Kidney tubule cell (primary cell): ENCODE measurements around the gene SCGB3A2.
"Not testable (repeated sequence)": the region's sequence is repeated elsewhere in the genome, so short reads cannot be mapped to it uniquely, and the experiment has no call there.

Source experiments
- DNase-seq: peaks from one replicate; pipeline ENCODE4 v3.0.0-alpha.2; 2018; ENCODE audit warnings: low spot score

Gene SCGB3A2

DNA sequence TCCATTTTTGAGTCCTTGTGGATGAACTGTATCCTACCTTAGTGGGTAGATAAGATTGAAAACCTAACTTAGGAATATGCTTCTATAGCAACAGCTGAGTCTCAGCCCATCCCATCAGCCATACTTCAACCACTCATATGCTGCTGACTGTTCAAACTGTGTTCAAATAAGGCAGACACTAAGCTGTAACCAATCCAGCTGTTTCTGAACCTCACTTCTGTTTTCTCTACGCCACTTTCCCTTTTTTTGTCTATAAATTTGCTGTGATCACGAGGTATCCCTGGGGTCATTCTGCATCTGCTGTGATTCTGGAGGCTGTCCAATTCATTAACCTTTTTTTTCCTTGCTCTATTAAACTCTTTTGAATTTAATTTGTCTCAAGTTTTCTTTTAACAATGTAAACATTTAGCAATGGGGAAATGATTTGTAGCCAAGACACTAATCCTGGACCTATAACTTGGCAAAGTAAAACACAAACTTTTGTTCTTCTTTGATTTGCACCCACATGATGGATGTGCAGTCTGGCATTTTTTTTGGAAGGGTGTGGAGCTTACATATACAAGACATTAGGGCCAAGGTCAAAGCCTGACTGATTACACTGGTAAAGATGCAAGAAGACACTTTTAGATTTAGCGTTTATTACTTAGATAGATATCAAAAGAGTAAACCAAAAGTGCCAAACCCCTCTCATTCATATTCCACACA is 14.9 kb upstream of the SCGB3A2 start:
- no peak for DNase-seq

DNA sequence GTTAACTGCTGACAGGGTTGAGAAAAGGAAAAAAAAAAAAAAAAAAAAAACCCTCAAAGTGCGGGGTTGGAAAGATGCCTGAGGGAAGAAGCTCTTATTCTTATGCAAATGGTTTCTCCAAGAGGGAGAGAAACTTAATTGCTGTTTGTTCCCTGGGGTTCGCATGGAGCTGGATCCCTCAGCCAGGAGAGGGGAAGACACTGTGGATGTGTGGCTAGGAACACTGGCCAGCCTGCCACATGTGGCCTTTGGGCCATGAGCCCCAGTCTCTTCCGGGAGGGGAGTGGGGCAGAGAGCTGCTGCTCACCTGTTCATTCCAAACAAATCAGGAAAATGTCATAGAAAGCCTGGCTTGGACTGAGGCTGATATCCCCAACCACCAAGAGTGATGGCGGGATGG is 9.4 kb upstream of the SCGB3A2 start:
- DNase-seq = no peak

DNA sequence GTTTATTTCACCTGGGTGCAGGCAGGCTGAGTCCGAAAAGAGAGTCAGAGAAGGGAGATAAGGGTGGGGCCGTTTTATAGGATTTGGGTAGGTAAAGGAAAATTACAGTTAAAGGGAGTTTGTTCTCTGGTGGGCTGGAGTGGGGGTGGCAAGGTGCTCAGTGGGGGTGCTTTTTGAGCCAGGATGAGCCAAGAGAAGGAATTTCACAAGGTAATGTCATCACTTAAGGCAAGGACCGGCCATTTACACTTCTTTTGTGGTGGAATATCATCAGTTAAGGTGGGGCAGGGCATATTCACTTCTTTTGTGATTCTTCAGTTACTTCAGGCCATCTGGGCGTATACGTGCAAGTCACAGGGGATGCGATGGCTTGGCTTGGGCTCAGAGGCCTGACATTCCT is 8.6 kb upstream of the SCGB3A2 start:
- DNase-seq = not testable (repeated sequence)

DNA sequence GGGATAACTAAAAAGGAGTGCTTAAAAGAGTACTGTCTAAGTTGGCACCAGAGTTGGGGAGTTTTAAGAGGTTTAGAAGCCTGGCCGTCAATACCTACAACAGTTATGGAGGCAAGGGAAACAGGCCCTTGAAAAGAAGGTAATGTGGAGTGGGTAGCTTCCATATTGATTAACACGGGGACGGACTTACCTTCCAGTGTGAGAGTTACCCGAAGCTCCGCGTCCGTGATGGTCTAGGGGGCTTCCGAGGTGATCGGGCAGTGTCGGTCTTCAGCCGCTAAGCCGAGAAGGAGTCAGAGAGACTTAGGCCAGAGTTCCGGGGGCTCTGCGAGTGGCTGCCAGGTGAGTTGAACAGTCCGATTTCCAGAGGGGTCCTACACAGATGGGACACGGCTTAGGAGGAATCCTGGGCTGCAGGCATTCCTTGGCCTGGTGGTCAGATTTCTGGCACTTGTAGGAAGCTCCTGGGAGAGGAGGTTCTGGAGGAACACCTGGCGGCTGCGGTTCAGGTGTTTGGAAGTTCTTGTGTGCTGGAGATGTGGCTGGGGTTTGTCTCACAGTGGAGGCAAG is 6.4 kb upstream of the SCGB3A2 start:
- DNase-seq = not testable (repeated sequence)

DNA sequence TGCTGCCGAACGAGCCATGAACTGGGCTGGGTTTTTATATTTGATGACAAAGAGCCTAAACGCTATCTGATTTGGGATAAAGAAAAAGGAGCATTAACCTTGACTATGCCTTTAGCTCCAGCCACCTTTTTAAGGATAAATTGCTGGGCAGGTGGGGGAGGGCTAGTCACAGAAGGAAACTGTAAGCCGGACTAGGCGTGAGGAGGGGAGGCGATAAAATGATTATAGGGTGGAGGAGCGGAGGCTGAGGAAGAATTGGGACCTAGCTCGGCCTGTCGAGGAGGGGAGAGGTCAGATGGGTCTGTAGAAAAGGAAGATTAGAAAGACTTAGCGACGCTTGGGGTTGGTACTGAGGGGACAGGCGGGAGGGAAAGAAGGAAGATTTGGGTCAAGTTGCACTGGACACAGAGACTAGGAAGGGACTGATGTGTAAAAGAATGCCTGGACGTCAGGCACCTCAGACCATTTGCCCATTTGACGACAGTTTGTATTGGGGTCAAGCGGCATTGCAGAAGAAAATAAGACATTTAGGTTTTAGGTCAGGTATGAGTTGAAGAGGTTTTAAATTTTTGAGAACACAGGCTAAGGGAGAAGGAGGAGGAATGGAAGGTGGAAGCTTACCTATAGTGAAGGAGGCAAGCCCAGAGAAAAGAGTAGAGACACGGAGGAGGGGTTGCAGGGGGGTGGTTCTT is 5.6 kb upstream of the SCGB3A2 start:
- not testable (repeated sequence) for DNase-seq

DNA sequence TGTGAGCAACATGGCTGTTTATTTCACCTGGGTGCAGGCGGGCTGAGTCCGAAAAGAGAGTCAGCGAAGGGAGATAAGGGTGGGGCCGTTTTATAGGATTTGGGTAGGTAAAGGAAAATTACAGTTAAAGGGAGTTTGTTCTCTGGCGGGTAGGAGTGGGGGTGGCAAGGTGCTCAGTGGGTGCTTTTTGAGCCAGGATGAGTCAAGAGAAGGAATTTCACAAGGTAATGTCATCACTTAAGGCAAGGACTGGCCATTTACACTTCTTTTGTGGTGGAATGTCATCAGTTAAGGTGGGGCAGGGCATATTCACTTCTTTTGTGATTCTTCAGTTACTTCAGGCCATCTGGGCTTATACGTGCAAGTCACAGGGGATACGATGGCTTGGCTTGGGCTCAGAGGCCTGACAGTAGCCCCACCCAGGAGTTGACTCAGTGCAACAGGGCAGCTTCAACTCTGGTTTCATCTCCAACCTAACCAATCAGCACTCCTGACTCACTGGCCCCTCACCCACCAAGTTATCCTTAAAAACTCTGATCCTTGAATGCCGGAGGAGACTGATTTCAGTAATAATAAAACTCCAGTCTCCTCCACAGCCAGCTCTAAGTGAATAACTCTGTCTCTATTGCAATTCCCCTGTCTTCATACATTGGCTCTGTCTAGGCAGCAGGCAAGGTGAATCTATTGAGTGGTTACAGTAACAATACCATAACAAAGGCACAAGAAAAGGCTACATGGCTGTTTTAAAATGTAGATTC is 4.2 kb upstream of the SCGB3A2 start:
- DNase-seq = not testable (repeated sequence)

DNA sequence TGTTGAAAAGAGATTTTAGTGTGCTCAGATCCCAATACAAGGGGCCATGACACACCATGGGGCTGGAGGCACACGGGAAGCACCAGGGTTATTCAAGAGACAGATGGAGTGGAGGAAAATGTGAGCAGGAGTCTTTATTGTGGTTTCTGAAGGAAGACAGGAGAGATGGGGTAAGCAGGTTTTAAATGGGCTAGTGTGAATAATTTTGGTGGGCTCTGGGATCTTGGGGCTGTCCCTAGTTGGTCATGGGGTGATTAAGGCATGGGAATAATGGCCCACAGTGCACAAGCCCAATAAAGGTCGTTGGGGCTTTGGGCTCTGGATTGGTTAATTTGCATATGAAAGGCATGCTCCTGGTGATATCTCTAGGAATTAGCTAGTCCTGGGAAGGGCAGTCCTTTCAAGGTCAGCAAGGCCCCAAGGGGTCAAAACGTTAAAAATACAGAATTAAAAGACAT is 3.6 kb upstream of the SCGB3A2 start:
- DNase-seq = no peak

DNA sequence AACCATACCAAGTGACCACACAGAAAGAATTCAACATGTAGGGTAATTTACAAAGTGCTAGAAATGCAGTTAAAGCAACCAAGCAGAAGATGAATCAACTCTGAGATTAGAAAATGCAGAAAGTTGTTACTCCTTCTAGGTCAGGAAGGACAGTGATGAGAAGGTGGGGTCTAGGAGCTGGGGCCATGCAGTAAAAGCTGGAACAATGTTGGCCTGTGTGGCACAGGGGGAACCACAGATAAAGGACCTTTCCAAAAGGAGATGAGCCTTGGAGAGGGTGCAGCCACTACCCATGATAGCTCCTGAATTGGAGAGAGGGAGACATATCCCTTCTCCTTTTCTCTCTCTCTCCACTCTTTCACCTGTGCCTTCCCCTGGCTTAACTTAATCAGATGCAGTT is 2.4 kb upstream of the SCGB3A2 start:
- DNase-seq = no peak

DNA sequence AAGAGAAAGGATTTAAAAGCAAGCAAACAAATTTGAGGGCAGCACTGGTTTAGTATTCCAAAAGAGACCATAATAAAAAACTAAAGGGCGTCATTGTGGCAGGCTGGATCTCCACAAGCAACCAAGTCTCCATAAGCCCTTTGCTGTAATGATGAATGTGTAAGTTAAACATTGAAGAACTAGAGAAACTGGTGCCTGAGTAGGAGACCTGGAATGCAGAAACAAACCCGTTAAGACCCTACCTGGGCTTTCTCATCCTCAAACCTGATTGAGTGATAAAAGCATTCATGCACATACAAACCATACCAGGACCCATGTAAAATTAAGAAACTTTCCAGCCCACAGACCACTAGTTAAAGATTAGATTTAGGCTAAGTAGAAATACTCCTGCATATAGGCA is 1.9 kb upstream of the SCGB3A2 start:
- DNase-seq = peak; percentile 83

DNA sequence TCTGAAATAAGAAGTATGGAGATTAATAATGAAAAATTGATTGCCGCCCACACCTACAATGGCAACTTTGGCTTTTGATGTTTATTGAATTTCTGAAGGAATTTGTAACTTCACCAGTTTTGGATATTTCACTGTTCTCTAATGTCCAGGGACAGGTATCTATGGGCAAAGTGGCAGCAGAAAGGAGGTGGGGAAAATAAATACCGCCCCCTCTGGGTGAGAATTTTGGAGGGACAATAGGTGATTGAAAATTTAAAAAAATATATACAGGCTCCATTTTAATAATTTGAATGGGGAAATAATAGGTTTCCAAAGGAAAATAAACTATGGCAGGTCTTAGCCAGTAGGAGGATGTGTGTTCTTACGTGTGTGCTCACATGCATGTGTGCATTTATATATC is 1.3 kb downstream of the SCGB3A2 start:
- DNase-seq = no peak

DNA sequence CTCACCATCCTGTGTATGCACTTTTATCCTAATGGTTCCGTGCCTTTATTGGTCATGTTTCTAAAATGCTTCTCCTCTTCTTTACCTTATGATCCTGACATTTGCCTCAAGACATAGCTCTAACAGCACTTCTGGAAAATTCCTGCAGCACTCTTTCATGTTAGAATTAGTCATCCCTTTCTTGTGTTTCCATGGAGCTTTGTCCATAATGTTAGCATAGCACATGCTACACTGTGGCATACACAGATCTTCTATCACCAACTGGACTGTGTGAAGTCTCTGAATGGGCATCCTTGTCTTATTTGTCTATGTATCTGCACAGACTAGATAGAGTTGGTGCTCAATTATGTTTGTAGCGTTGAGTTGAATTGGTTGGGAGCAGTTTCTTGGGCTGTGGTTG is 2.0 kb downstream of the SCGB3A2 start:
- peak; percentile 20 for DNase-seq

DNA sequence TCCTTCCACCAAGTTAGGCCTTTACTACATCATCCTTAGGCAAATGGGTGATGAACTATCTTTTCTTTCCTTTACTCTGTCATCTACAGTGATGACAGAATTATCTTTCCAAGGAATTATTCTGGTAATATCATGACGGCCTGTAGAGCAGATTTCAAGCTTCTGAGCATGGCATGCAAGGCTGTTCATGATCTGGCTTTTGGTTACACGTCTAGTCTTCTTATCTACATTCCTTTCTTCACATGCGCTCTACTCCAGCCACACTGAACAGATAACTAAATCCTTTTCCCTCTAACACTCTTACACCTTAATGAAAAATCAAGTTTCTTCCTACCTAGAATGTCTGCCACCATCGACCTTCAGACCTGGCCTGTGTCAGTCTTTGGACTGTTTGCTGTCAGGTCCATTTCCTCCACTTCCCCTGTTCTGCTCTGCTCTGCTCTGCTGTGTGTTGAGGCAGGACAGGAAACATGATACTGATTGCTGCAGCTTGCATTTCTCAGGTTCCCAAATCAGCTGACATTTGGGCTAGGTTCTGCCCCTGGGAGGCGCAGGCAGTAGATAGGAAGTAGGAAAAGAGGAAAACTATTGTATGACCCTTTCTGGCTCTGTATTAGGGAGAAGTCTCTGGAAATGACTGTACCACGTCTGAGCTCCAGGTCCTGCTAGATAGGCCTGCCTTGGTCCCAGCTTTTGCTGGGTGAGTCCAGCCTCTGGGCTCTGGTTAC is 4.2 kb downstream of the SCGB3A2 start:
- no peak for DNase-seq

DNA sequence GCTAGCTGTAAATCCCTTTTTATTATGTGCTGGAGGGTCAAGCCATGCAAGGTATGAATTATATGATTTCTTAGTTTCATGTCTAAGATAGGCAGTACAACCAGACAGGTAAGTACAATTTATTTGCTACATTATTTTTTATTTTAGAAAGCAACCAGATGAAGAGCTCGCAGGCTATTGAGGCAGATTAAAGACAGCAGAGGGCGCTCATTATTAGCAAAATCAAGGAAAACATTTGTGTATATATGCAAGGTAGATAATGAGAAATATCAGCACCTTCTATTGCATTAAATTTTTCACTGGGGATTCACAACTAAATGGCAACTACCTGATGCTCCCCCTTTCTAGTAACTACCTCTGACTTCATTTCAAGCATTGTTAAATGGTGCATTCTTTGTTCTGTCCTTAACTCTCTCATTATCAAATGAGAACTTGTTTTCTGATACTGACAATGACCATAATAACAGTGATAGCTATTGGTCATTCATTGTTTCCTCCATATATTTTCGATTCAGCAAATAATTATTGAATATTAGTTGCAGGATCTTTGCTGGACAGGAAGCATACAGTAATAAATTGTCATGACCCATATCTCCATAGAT is 8.6 kb downstream of the SCGB3A2 start:
- DNase-seq = peak; percentile 55

DNA sequence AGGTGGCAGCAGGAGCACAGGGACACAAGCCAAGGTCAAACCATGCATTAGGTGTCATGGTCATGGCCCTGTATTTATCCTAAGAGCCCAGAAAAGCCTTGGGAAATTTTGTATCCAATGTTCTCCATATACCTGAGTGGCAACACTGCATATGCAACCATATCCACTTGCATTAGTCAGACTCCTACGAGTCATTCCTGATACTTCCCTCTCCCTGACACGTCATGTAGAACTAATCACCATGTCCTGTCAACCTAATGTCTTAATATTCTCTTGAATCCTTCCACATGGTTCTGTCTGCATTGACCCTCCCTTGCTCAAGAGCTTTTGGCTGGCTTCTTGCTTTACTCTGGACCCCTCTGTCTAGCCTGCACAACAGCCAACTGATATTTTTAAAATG is 9.4 kb downstream of the SCGB3A2 start:
- peak; percentile 80 for DNase-seq

DNA sequence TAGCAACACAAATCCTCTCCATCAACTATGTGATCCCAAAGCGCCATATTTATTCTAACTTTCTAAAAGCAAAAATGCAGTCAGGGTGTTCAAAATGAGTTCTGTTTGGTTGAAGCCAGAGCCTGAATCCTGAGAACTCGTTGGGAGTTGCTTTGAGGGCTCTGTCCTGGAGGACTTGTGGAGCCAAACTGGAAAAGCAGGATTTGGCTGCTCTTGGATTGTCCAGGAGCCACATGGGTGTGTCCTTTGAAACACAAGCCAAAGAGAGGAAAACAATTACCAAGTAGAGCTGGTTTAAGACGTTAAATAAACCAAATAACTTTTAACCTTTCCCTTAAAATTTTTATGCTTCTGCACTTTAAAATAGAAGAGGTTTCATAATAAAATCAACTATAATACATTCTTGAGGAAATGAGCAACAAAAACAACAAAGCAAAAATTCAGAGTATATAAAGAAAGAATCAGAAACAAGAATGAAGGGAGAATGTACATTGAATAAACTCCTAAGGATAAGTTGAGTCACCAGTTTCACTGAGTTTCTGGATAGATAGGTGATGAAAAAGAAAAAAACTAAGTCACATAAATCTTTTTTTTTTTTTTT is 14.3 kb downstream of the SCGB3A2 start:
- DNase-seq = no peak

DNA sequence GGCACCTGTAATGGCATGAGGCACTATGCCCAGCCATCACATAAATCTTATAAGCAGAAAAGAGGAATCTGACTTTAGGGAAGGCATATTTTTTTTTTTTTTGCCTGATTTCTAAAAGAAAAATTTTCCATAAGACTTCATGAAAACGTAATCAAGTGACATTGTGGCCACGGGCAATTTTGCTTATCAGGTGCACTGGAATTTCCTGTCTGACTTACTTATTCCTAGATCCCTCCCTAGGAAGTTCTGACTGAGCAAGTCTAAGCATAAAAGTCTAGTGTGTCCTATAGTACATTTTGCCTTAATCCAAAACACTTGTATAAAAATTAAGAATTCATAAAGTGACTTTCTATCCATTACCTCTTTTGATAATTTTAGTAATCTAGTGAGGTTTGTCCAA is 15.3 kb downstream of the SCGB3A2 start:
- DNase-seq = no peak

DNA sequence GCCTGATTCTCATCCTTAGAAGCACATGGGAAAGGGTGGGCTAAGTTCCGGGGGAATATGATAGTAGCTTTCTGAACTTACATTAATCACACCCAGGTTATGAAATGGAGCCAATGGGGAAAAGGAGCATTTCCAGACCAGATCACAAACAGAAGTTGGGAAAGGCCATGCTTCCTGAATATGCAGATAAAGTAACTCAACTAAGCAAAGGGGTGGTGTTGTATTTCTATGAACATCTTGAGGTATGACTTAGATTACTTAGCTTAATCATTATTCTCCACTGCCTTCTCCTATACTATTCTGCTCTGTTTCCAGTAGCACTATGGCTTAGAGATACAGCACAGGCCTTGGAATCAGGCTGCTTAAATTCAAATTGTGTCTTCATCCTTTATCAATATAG is 17.4 kb downstream of the SCGB3A2 start:
- no peak for DNase-seq

DNA sequence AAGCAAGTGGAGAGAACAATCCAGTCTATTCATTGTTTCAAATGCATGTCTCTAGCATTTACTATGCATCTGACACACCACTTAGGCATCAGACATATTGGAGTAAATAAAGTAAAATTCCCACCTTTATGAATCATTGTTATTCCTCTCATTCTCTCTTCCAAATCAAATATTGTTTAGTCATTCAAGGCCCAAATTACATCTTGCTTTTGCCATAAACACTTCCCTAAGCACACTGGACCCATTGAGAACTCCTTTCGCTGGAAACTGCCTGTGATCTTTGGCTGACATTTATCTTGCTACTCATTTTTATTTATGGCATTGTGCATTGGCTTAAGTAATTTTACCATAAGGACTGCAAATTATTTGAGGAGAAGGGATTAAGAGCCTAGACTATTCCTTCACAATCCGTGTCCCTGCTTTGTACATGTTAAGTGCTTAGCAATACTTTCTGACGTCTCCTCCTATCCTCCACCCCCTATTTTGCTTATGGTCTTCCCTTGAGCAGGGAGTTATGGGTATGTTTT is 20.4 kb downstream of the SCGB3A2 start:
- peak; percentile 56 for DNase-seq

DNA sequence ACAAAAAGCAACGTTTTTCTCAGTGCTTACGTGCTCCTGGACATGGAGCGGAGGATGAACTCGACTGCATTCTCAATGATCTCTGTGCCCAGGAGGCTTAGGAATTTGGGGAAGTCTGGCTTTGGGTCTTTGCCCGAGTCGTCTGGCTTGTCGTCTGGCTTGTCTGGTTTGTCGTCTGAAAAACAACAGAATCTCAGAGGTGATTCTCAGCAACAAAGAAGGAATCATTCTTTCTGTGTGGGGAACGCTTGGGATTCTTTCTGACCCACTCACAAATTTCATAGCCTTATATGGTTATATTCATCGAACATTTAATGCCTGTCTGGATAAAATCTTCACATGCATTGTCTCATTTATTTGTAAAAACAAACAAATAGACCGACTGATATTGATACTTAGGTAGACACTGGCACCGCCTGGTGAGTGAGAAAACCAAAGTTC is 23.1 kb downstream of the SCGB3A2 start:
- DNase-seq = peak; percentile 27

DNA sequence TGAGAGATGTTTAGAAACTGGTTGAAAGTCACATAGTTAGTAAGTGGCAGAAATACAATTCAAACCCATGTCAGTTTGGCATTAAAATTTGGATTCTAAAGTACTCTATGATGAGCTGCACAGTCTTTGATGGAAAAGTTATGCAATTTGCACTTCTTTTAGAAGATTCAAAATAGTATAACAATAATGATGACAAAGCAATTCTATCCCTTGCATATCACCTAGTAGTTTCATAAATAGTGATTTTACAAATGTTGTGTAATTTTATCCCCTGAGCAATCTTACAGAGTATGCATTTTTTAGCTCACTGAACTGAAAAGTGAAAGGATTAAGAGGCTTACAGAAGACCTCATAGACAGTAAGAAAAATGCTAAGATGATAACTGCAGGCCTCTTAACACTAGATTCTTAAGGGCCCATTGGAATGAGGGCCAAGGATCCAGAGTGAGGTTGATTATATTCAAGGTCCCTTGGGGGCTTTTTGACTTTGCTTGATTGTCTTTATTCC is 24.2 kb downstream of the SCGB3A2 start:
- no peak for DNase-seq

DNA sequence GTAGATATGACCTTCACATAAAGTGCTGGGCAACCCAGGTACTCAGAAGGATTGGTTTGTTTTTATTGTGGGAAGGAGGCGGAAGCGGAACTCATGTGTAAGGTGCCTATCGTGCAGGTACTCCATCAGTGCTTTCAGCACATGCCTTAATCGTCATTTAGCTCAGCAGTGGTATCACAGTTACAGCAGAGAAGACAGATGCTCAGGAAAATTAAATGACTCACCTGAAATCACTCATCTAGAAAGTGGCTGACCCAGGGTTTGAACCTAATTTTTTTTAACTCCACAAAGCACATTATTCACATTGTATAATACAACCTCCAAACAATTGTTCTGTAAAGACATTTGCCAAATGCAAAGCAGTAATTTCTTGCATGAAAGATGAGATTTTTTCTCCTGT is 25.6 kb downstream of the SCGB3A2 start:
- peak; percentile 70 for DNase-seq
